H9 (cell line): Measurements from ENCODE around the gene SLC16A2. TPM values are rescaled to one million over a fixed set of nuclear protein-coding genes. Genes with fewer than 3 reads are reported as not detected.

Experiments used
- DNase-seq: peaks from one replicate; pipeline ENCODE4 v3.0.0-alpha.2; 2017
- H2AFZ ChIP-seq: one replicate; pipeline ENCODE4 v1.6.1; 2013; ENCODE audit warnings: mild to moderate bottlenecking, low read length, control low read depth, moderate library complexity
- H2AK5ac ChIP-seq: 2 replicates; pipeline ENCODE4 v1.6.1; 2013; ENCODE audit warnings: low read length, control low read depth, mixed read lengths; ENCODE audit not compliant: insufficient read length
- H2BK120ac ChIP-seq: one replicate; pipeline ENCODE4 v1.6.1; 2013; ENCODE audit warnings: low read depth, mild to moderate bottlenecking, low read length, control low read depth, inconsistent platforms; ENCODE audit not compliant: poor library complexity, severe bottlenecking
- H2BK12ac ChIP-seq: 2 replicates; pipeline ENCODE4 v1.6.1; 2013; ENCODE audit warnings: low read length, control low read depth, mixed read lengths, low read depth; ENCODE audit not compliant: insufficient read length
- H2BK15ac ChIP-seq: 2 replicates; pipeline ENCODE4 v1.6.1; 2013; ENCODE audit warnings: low read depth, low read length, control low read depth
- H2BK20ac ChIP-seq: one replicate; pipeline ENCODE4 v1.6.1; 2013; ENCODE audit warnings: low read depth, mild to moderate bottlenecking, low read length, control low read depth, inconsistent platforms; ENCODE audit not compliant: poor library complexity, severe bottlenecking
- H2BK5ac ChIP-seq: 2 replicates; pipeline ENCODE4 v1.6.1; 2013; ENCODE audit warnings: low read length, control low read depth, mixed read lengths; ENCODE audit not compliant: insufficient read length
- H3K14ac ChIP-seq: 2 replicates; pipeline ENCODE4 v1.6.1; 2013; ENCODE audit warnings: low read length, control low read depth; ENCODE audit not compliant: insufficient read depth
- H3K18ac ChIP-seq: 2 replicates; pipeline ENCODE4 v1.6.1; 2013; ENCODE audit warnings: low read depth, mild to moderate bottlenecking, mixed read lengths, low read length, control low read depth; ENCODE audit not compliant: insufficient read length
- H3K23ac ChIP-seq: 2 replicates; pipeline ENCODE4 v1.6.1; 2013; ENCODE audit warnings: low read length, control low read depth, mixed read lengths, low read depth; ENCODE audit not compliant: insufficient read length
- H3K23me2 ChIP-seq: 2 replicates; pipeline ENCODE4 v1.6.1; 2013; ENCODE audit warnings: low read depth, mild to moderate bottlenecking, mixed read lengths, low read length, control low read depth; ENCODE audit not compliant: insufficient read length, poor library complexity, severe bottlenecking
- H3K27ac ChIP-seq: 2 replicates; pipeline ENCODE4 v1.5.1; 2013; ENCODE audit warnings: low read length, control low read depth, mixed read lengths, low read depth; ENCODE audit not compliant: insufficient read length
- H3K27me3 ChIP-seq: 2 replicates; pipeline ENCODE4 v1.6.1; 2013; ENCODE audit warnings: low read length, control low read depth, inconsistent platforms; ENCODE audit not compliant: insufficient read depth
- H3K4ac ChIP-seq: 2 replicates; pipeline ENCODE4 v1.6.1; 2013; ENCODE audit warnings: low read depth, mild to moderate bottlenecking, control low read depth, inconsistent platforms, low read length, moderate library complexity
- H3K4me1 ChIP-seq: 2 replicates; pipeline ENCODE4 v1.6.1; 2013; ENCODE audit warnings: low read length, control low read depth, inconsistent platforms; ENCODE audit not compliant: insufficient read depth
- H3K4me2 ChIP-seq: 2 replicates; pipeline ENCODE4 v1.6.1; 2013; ENCODE audit warnings: low read length, control low read depth, mixed read lengths; ENCODE audit not compliant: insufficient read length, insufficient read depth
- H3K56ac ChIP-seq: 2 replicates; pipeline ENCODE4 v1.6.1; 2013; ENCODE audit warnings: low read depth, mild to moderate bottlenecking, mixed read lengths, low read length, control low read depth; ENCODE audit not compliant: insufficient read length
- H3K79me1 ChIP-seq: 2 replicates; pipeline ENCODE4 v1.6.1; 2013; ENCODE audit warnings: low read depth, mild to moderate bottlenecking, moderate library complexity, low read length, control low read depth, inconsistent platforms; ENCODE audit not compliant: insufficient read depth, poor library complexity, severe bottlenecking
- H3K79me2 ChIP-seq: 2 replicates; pipeline ENCODE4 v1.6.1; 2013; ENCODE audit warnings: low read length, control low read depth, inconsistent platforms; ENCODE audit not compliant: insufficient read depth
- H3K9ac ChIP-seq: 2 replicates; pipeline ENCODE4 v1.6.1; 2013; ENCODE audit warnings: low read length, control low read depth, mixed read lengths; ENCODE audit not compliant: insufficient read length; ENCODE audit errors: extremely low read depth
- H3K9me3 ChIP-seq: one replicate; pipeline ENCODE4 v1.6.1; 2013; ENCODE audit warnings: low read depth, low read length, inconsistent platforms; ENCODE audit not compliant: control insufficient read depth
- H3T11ph ChIP-seq: one replicate; pipeline ENCODE4 v1.6.1; 2013; ENCODE audit warnings: mild to moderate bottlenecking, low read length, control low read depth, inconsistent platforms
- H4K20me1 ChIP-seq: one replicate; pipeline ENCODE4 v1.6.1; 2013; ENCODE audit not compliant: control insufficient read depth, insufficient read length, insufficient read depth
- H4K5ac ChIP-seq: 2 replicates; pipeline ENCODE4 v1.6.1; 2013; ENCODE audit warnings: low read depth, mild to moderate bottlenecking, mixed read lengths, low read length, control low read depth; ENCODE audit not compliant: insufficient read length
- H4K8ac ChIP-seq: replicated peaks from 2 replicates; pipeline ENCODE4 v1.6.1; 2013; ENCODE audit warnings: low read length, control low read depth, mixed read lengths, low read depth; ENCODE audit not compliant: insufficient read length
- H4K91ac ChIP-seq: 2 replicates; pipeline ENCODE4 v1.6.1; 2013; ENCODE audit warnings: low read depth, mild to moderate bottlenecking, moderate library complexity, mixed read lengths, low read length, control low read depth; ENCODE audit not compliant: insufficient read length
- H3K27ac Mint-ChIP-seq, 3 experiments: 2 replicates in 2 of 3; 3 replicates in 1 of 3; pipeline ENCODE4 v1.8.0; 2020 to 2021; ENCODE audit warnings: mixed read lengths in 3 of 3, mild to moderate bottlenecking in 1 of 3, moderate library complexity in 1 of 3
- H3K27me3 Mint-ChIP-seq: 2 replicates; pipeline ENCODE4 v1.8.0; 2021; ENCODE audit warnings: low read depth, mild to moderate bottlenecking, moderate library complexity, mixed read lengths
- H3K36me3 Mint-ChIP-seq, 3 experiments: 2 replicates in 2 of 3; 3 replicates in 1 of 3; pipeline ENCODE4 v1.8.0; 2020 to 2021; ENCODE audit warnings: low read depth in 3 of 3, mixed read lengths in 3 of 3; ENCODE audit not compliant: insufficient read depth in 1 of 3
- H3K4me1 Mint-ChIP-seq, 2 experiments: 2 replicates each; pipeline ENCODE4 v1.8.0; 2020; ENCODE audit warnings: mixed read lengths in 2 of 2
- H3K4me3 Mint-ChIP-seq, 2 experiments: 2 replicates in 1 of 2; 3 replicates in 1 of 2; pipeline ENCODE4 v1.8.0; 2020 to 2021; ENCODE audit warnings: mild to moderate bottlenecking in 2 of 2, mixed read lengths in 2 of 2, moderate library complexity in 1 of 2
- H3K9me3 Mint-ChIP-seq, 2 experiments: 2 replicates in 1 of 2; 3 replicates in 1 of 2; pipeline ENCODE4 v1.8.0; 2020; ENCODE audit warnings: mild to moderate bottlenecking in 2 of 2, mixed read lengths in 2 of 2, moderate library complexity in 1 of 2
- CTCF ChIP-seq: fragments of 200-600 bp; sonication (generic); conservative IDR thresholded peaks from 3 replicates; pipeline ENCODE4 v1.8.0; 2021; ENCODE audit warnings: antibody characterized with exemption, mild to moderate bottlenecking
- WGBS: extraction: QIAGEN DNeasy Blood & Tissue Kit; methylation state at CpG from one replicate; pipeline ENCODE4 v1.1.7; 2013; ENCODE audit warnings: missing lambda C conversion rate, low lambda C conversion rate, mixed read lengths; ENCODE audit not compliant: insufficient read length; ENCODE audit errors: extremely low coverage; 5-methylcytosine and 5-hydroxymethylcytosine counted together
- total RNA-seq: library from RNA; stranded (reverse); gene quantifications from 2 replicates; pipeline ENCODE4 v1.2.1, GENCODE V29; 2021

Gene SLC16A2
- total RNA-seq, 1 experiment from 2014 or later: 17.1 TPM

GRCh38 chrX:74438764-74439163, 17.5 kb downstream of the SLC16A2 start:
- Histone ChIP-seq H2BK5ac (no peak overlapping the region), H2BK20ac (no peak overlapping the region), H2BK120ac (no peak overlapping the region), H3K27me3 (no peaks in the 10 kb centered on the region), H3K4ac (no peak overlapping the region), H3K23me2 (no peaks in the 10 kb centered on the region), H3T11ph (no peak overlapping the region), H2BK12ac (no peak overlapping the region), H4K5ac (no peak overlapping the region), H2AFZ (no peak overlapping the region), H3K56ac (no peak overlapping the region), H3K9me3 (no peaks in the 10 kb centered on the region), H4K8ac (no peak overlapping the region), H2AK5ac (no peak overlapping the region), H3K4me2 (no peak overlapping the region), H4K20me1 (no peaks in the 10 kb centered on the region), H3K14ac (no peak overlapping the region), H3K23ac (no peak overlapping the region), H3K4me1 (no peaks in the 10 kb centered on the region), H2BK15ac (no peak overlapping the region), H4K91ac (no peak overlapping the region), H3K79me1 (no peaks in the 10 kb centered on the region), H3K27ac (no peak overlapping the region), H3K9ac (no peak overlapping the region), H3K79me2 (no peaks in the 10 kb centered on the region), H3K18ac (no peak overlapping the region)
- Mint-ChIP-seq H3K27me3 (no peaks in the 10 kb centered on the region; the same call in 1 of the 2 replicates), H3K4me3 (no peak overlapping the region), H3K27ac (no peak overlapping the region), H3K4me1 (peaks cover 0 to 4% of the 10 kb centered on the region in 2 experiments; a peak in 1 of 4 replicates), H3K9me3 (peaks cover 26 to 30% of the 10 kb centered on the region in 2 experiments), H3K36me3 (peaks cover 0 to 5% (median 0%) of the 10 kb centered on the region in 3 experiments; a peak in 4 of 7 replicates)
- no peak for TF ChIP-seq CTCF
- WGBS: no CpG with 5 or more reads among the region's 3 CpGs
- no peak for DNase-seq
